IPS-20b (cell line): ENCODE measurements around the gene DDO.
"Not testable (repeated sequence)": the region's sequence is repeated elsewhere in the genome, so short reads cannot be mapped to it uniquely, and the experiment has no call there.

ENCODE experiments used
- H3K27ac ChIP-seq: one replicate; pipeline ENCODE4 v1.5.1; 2013; ENCODE audit warnings: low read length
- H3K27me3 ChIP-seq: 2 replicates; pipeline ENCODE4 v1.6.1; 2013; ENCODE audit warnings: mild to moderate bottlenecking, low read length, inconsistent platforms; ENCODE audit not compliant: insufficient read depth
- H3K36me3 ChIP-seq: 2 replicates; pipeline ENCODE4 v1.6.1; 2013; ENCODE audit warnings: low read depth, mild to moderate bottlenecking, inconsistent platforms, low read length, moderate library complexity; ENCODE audit not compliant: insufficient read depth
- H3K4me1 ChIP-seq: 2 replicates; pipeline ENCODE4 v1.6.1; 2013; ENCODE audit warnings: mild to moderate bottlenecking, control low read depth, inconsistent platforms, low read length, moderate library complexity; ENCODE audit not compliant: insufficient read depth
- H3K4me3 ChIP-seq: 2 replicates; pipeline ENCODE4 v1.5.1; 2013; ENCODE audit warnings: mild to moderate bottlenecking, low read length, inconsistent platforms
- H3K9ac ChIP-seq: 2 replicates; pipeline ENCODE4 v1.6.1; 2013; ENCODE audit warnings: low read depth, mild to moderate bottlenecking, inconsistent platforms, low read length, moderate library complexity
- H3K9me3 ChIP-seq: 2 replicates; pipeline ENCODE4 v1.6.1; 2013; ENCODE audit warnings: mild to moderate bottlenecking, low read depth, low read length, inconsistent platforms; ENCODE audit not compliant: insufficient read depth

Gene DDO, protein sequence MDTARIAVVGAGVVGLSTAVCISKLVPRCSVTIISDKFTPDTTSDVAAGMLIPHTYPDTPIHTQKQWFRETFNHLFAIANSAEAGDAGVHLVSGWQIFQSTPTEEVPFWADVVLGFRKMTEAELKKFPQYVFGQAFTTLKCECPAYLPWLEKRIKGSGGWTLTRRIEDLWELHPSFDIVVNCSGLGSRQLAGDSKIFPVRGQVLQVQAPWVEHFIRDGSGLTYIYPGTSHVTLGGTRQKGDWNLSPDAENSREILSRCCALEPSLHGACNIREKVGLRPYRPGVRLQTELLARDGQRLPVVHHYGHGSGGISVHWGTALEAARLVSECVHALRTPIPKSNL

DNA sequence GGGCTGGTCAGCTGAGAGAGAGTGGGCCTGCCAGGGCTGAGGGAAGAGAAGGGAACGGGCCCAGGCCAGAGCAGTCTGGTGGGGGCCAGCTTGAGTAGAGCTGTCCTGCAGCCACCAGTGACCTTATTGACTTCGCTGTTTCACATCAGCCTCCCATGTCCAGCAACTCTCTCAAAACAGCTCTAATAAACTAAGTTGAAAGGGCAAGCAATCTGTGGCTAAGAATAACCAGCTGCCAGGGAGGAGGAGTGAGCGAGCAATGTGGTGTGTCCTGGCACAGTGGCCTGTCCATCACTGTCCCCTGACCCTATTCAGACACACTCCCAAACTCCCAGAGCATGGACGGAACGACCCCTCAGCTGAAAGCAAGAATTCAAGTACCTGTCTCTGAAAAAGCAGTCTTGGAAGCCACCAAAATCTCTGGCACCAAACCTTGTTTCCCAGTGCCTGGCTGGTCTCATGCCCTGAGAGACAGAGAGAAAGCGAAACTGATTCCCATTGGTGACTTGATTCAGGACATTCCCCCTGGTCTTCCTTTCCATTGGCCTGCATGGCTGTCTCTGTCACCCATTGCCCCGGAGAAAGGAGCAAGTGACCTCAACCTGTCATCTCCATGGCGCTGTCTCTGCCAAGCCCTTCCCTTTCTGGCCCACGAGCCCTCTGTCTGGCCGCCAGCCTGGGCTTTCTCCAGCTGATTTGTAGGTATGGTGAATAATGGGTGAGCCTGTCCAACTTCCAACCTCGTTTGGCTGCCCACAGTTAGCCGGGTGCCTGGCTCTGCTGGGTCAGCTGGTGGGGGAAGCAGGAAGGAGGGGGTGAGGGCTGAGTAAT lies at the start of gene DDO:
Gene DDO (minus strand): TSS at position 490 of the 831 bp plus-strand sequence. CDS start 2,113 bp downstream, outside the sequence.
- no peak within 1 kb of the TSS for H3K4me3 ChIP-seq
- H3K36me3 ChIP-seq: no peaks in the 10 kb centered on the region
- H3K27me3 ChIP-seq: no peaks in the 10 kb centered on the region
- H3K9me3 ChIP-seq: no peaks in the 10 kb centered on the region
- H3K9ac ChIP-seq: no peak within 1 kb of the TSS
- no peak within 1 kb of the TSS for H3K27ac ChIP-seq
- H3K4me1 ChIP-seq: no peaks in the 10 kb centered on the region

DNA sequence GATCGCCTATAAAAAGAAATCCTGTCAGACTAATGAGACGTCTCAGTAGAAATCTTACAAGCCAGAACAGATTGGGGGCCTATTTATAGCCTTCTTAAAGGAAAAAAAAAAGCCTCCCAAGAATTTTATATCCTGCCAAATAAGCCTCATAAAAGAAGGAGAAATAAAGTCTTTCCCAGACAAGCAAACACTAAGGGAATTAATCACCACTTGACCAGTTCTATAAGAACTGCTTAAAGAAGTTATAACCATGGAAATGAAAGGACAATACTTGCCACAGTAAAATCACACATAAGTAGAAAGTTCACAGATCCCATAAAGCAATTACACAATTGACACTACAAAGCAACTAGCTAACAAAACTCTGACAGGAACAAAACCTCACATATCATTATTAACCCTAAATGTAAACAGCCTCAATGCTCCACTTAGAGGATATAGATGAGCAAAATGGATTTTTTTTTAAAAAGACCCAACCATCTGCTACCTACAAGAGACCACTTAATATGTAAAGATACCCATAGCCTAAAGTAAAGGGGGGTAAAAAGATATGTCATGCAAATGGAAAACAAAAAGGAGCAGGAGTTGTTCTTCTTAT lies 47.6 kb upstream of the DDO start:
- H3K27ac ChIP-seq: no peak overlapping the region
- H3K9me3 ChIP-seq: peaks cover 5% of the 10 kb centered on the region; the same call in 1 of the 2 replicates
- no peak overlapping the region for H3K9ac ChIP-seq
- H3K27me3 ChIP-seq: no peaks in the 10 kb centered on the region
- no peaks in the 10 kb centered on the region for H3K36me3 ChIP-seq
- no peak overlapping the region for H3K4me3 ChIP-seq
- H3K4me1 ChIP-seq: no peaks in the 10 kb centered on the region

DNA sequence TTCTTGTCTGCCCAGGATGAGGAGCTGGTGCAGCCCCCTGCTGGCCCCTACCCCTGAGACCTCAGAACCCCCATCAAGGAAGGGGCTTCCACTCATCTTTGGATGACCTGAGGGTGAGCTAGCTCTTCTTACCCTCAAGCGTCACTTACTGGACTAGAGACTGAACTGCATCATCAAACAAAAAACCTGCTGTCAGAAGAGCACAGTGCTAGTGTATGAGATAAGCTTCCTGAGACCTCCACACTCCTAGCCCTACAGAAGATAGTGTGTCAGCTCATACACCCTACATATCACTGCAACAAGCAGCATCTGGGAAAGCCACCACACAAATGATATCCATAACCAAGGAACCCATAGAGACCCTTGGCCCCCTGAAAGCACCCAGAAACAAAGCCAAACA lies 46.0 kb upstream of the DDO start:
- no peaks in the 10 kb centered on the region for H3K4me1 ChIP-seq
- no peak overlapping the region for H3K9ac ChIP-seq
- no peaks in the 10 kb centered on the region for H3K27me3 ChIP-seq
- H3K27ac ChIP-seq: no peak overlapping the region
- no peak overlapping the region for H3K4me3 ChIP-seq
- H3K36me3 ChIP-seq: no peaks in the 10 kb centered on the region
- H3K9me3 ChIP-seq: peaks cover 5% of the 10 kb centered on the region; the same call in 1 of the 2 replicates

DNA sequence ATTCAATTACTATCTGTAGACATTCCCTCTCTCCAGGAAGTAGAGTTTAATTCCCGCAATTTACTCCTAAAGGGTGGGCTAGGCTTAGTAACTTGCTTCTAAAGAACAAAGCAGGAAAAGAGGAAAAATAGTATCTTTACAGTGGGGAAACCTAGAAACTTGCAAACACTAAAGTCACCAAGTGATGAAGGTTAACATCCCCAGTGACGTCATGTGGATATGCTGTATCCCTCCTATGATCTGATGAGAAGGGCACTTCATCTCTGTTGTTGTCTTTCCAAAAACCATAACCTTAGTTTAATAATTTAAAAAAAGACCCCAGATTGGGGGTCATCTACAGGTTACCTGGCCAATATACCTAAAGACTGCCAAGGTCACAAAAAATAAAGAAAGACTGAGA lies 43.8 kb upstream of the DDO start:
- no peaks in the 10 kb centered on the region; the same call in 1 of the 2 replicates for H3K4me1 ChIP-seq
- H3K36me3 ChIP-seq: no peaks in the 10 kb centered on the region
- no peak overlapping the region for H3K9ac ChIP-seq
- peaks cover 5% of the 10 kb centered on the region; the same call in 1 of the 2 replicates for H3K9me3 ChIP-seq
- no peak overlapping the region for H3K4me3 ChIP-seq
- no peak overlapping the region for H3K27ac ChIP-seq
- H3K27me3 ChIP-seq: no peaks in the 10 kb centered on the region

DNA sequence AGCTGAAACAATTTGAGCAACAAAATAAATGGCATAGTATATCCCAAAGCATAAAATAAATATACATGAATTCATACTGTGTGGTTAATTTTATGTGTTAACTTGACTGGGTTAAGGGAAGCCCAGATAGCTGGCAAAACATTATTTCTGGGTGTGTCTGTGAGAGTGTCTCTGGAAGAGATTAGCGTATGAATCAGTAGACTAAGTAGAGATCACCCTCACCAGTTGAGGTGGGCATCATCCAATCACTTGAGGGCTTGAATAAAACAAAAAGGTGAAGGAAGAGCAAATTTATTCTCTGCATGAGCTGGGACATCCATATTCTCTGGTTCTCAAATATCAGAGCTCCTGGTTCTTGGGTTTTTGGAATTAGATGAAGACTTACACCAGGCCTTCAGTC lies 43.1 kb upstream of the DDO start:
- no peaks in the 10 kb centered on the region for H3K27me3 ChIP-seq
- H3K36me3 ChIP-seq: no peaks in the 10 kb centered on the region
- no peak overlapping the region for H3K9ac ChIP-seq
- H3K27ac ChIP-seq: no peak overlapping the region
- H3K4me3 ChIP-seq: no peak overlapping the region
- H3K9me3 ChIP-seq: peaks cover 5% of the 10 kb centered on the region; the same call in 1 of the 2 replicates
- no peaks in the 10 kb centered on the region; the same call in 1 of the 2 replicates for H3K4me1 ChIP-seq

DNA sequence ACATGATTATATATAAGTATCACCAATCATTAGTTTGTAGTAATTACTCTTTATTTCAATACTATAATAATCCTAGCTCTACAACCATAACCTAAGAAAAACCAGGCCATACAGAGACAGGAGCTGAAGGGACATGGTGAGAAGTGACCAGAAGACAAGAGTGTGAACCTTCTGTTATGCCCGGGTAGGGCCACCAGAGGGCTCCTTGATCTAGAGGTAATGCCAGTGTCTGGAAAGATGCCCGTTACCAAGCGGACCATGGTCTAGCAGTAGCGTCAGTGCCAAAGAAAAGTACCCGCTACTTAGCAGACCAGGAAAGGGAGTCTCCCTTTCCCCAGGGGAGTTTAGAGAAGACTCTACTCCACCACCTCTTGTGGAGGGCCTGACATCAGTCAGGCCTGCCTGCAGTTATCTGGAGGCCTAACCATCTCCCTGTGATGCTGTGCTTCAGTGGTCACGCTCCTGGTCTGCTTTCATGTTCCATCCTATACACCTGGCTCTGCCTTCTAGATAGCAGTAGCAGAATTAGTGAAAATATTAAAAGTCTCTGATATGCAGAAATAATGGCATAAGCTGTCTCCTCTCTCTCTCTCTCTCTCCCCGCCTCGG lies 42.3 kb upstream of the DDO start:
- not testable (repeated sequence) for H3K9me3 ChIP-seq, H3K4me3 ChIP-seq, H3K36me3 ChIP-seq, H3K4me1 ChIP-seq, H3K27me3 ChIP-seq, H3K27ac ChIP-seq, H3K9ac ChIP-seq

DNA sequence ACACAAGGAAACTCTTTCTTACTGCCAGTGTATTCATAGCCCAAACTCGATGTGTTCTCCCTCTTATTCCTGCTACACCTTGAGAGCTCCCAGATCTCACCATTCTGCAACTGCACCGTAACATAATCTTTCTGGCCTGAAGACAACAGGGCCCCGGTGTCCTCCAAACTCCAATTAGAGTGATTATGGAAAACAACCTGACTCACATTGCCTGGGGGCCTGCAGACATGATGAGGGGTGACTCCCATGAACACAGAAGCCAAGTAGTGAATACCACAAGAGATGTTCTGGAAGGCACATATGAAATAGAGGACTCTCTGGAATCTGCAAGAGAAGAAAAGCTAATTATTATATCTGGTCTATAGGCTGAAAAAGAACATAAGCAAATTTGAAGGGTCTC lies 41.3 kb upstream of the DDO start:
- no peak overlapping the region for H3K27ac ChIP-seq
- H3K36me3 ChIP-seq: no peaks in the 10 kb centered on the region
- H3K9ac ChIP-seq: no peak overlapping the region
- H3K4me1 ChIP-seq: no peaks in the 10 kb centered on the region; the same call in 1 of the 2 replicates
- no peak overlapping the region for H3K4me3 ChIP-seq
- no peaks in the 10 kb centered on the region for H3K27me3 ChIP-seq
- peaks cover 5% of the 10 kb centered on the region; the same call in 1 of the 2 replicates for H3K9me3 ChIP-seq

DNA sequence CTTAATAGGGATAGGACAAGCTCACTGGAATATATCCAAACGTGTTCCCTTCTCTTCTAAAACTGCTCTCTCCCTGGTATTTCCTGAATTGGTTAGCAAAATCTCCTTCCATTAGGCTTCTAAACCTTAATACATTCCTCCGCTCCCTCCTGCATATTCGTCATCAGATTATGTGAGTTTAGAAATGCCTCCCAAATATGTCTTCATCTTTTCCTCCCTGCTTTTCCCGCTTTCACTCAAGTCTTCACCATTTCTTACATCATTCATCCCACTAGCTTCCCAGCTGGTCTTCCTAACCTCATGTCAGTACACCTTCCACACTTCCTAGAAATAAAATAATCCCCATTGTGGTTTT lies 34.1 kb upstream of the DDO start:
- Histone ChIP-seq H3K36me3 (no peaks in the 10 kb centered on the region), H3K27ac (no peak overlapping the region), H3K4me1 (no peaks in the 10 kb centered on the region), H3K4me3 (no peak overlapping the region), H3K27me3 (no peaks in the 10 kb centered on the region), H3K9ac (no peak overlapping the region), H3K9me3 (no peaks in the 10 kb centered on the region)

DNA sequence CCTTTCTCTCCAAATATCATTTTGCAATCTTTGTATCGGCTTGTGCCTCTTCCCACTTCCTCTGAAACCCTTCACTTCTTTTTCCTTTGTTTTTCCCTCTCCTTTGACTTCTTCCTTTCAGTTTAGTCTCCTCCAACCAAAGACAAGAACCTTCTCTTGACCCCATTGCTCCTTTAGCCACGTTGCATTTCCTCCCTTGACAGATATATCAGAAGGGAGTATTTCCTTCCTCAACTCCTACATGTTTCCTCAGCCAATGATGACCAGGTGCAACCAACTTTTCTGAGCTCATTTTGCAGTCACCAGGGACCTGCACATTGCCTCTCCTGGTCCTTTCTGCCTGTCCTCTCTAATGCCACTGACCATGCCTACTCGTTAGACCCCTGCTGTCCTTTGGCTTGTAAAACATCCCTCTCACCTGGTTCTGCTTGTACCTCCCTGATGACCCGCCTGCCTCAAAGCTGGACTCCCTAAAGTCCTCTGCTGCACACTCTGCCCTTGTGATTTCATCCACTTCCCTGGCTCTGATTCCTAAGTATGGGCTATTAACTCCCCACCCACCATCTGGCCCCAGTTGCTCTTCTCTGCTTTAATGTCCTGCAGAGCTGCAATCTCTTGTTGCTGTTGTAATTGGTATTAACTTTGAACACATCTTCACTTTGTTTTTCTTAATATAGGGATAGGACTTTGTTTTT lies 33.6 kb upstream of the DDO start:
- Histone ChIP-seq H3K9ac (no peak overlapping the region), H3K36me3 (no peaks in the 10 kb centered on the region), H3K4me1 (no peaks in the 10 kb centered on the region), H3K4me3 (no peak overlapping the region), H3K27me3 (no peaks in the 10 kb centered on the region), H3K9me3 (no peaks in the 10 kb centered on the region), H3K27ac (no peak overlapping the region)

DNA sequence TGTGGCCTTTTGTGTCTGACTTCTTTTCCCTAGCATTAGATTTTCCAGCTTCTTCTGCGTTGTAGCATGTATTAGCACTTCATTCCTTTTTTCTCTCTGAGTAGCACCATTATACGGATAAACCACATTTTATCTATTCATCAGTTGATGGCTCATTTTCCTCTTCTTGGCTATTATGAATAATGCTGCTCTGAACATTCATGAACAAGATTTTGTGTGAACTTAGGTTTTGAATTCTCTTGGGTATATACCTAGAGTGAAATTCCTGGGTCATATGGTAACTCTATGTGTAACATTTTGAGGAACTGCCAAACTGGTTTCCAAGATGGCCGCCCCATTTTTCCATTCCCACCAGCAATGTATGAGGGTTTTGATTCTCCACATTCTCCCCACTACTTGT lies 32.4 kb upstream of the DDO start:
- H3K4me1 ChIP-seq: no peaks in the 10 kb centered on the region
- no peaks in the 10 kb centered on the region for H3K9me3 ChIP-seq
- no peak overlapping the region for H3K9ac ChIP-seq
- H3K4me3 ChIP-seq: no peak overlapping the region
- H3K27me3 ChIP-seq: no peaks in the 10 kb centered on the region
- no peak overlapping the region for H3K27ac ChIP-seq
- no peaks in the 10 kb centered on the region for H3K36me3 ChIP-seq

DNA sequence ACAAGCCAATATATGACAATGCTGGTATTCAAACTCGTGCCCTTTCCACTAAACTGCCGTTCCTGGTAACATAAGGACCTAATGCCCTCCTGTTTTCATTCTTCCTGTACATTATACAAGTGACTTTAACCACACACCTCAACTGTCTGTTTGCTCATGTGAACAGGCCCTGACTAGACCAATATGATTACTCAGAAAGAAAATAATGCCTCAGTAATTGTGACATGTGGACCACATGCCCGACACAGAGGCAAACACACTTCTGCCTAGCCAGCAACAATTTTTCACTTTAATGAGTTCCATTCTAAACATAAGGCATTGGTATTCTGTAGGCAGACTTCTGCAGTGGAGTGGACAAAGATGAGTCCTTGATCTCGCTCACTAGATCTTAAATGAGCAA lies 31.0 kb upstream of the DDO start:
- Histone ChIP-seq H3K9me3 (no peaks in the 10 kb centered on the region), H3K4me3 (no peak overlapping the region), H3K27me3 (no peaks in the 10 kb centered on the region), H3K27ac (no peak overlapping the region), H3K36me3 (no peaks in the 10 kb centered on the region), H3K4me1 (no peaks in the 10 kb centered on the region), H3K9ac (no peak overlapping the region)
